ENCODE data around the gene LCN6.
"Not testable (repeated sequence)": the region's sequence is repeated elsewhere in the genome, so short reads cannot be mapped to it uniquely, and the experiment has no call there.

Gene LCN6, protein sequence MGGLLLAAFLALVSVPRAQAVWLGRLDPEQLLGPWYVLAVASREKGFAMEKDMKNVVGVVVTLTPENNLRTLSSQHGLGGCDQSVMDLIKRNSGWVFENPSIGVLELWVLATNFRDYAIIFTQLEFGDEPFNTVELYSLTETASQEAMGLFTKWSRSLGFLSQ

DNA sequence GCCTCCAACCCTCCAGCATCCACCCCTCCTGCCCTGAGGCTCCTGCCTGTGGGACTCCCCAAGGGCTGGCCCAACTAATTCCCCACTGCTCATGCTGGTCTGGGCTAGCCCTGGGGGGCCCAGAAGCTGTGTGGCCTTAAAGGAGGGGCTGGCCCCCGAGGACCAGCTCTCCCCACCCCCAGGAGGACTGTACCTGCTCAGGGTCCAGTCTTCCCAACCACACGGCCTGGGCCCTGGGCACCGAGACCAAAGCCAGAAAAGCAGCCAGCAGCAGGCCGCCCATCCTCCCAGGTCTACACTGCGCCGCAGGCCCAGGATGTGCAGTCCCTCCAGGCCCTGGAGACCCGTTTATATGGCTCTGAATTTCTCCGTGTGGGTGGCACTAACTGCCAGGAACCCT lies at the start of gene LCN6:
TSS of gene LCN6 (minus strand) at position 325 of the 400 bp plus-strand sequence. CDS start at position 283, 42 bp downstream.
- no peak within 1 kb of the TSS for H3K4me3 ChIP-seq (ENCODE audit: low read depth, low read length)

DNA sequence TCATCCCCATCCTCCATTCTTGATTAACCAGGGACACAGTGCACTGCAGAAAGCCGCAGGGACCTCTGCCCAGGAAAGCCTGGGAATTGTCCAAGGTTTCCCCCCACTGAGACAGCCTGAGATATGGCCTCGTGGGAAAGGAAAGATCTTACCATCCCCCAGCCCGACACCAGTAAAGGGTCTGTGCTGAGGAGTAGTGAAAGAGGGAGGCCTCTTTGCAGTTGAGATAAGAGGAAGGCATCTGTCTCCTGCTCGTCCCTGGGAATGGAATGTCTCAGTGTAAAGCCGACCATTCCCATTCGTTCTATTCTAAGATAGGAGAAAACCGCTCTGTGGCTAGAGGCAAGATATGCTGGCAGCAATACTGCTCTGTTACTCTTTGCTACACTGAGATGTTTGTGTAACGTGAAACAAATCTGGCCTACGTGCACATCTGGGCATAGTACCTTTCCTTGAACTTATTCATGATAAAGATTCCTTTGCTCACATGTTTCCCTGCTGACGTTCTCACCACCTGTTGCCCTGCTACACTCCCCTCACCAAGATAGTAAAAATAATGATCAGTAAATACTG lies 48.5 kb upstream of the LCN6 start:
- H3K4me3 ChIP-seq (ENCODE audit: low read depth, low read length), result not testable (repeated sequence)

DNA sequence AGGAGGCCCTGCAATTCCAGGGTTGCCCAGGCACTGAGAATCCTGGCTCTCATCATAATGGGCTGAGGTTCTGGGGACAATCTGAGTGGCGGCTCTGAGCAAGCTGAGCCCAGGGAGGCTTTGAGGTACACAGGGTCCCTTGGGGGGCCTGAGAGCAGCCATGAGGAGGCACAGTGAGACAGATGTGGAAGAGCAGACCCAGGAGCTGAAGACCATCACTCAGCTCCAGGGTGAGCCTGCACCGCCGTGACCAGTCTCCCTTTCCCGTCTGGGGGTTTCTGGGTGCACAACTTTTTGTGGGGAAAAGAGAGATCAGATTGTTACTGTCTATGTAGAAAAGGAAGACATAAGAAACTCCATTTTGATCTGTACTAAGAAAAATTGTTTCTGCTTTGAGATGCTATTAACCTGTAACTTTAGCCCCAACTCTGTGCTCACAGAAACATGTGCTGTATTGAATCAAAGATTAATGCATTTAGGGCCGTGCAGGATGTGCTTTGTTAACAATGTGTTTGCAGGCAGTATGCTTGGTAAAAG lies 48.0 kb upstream of the LCN6 start, which contains the start of gene CCDC183:
TSS of gene CCDC183 (plus strand) at position 101 of the 537 bp plus-strand sequence. CDS start at position 161, 60 bp downstream.
- no peak within 1 kb of the TSS for H3K4me3 ChIP-seq (ENCODE audit: low read depth, low read length)

DNA sequence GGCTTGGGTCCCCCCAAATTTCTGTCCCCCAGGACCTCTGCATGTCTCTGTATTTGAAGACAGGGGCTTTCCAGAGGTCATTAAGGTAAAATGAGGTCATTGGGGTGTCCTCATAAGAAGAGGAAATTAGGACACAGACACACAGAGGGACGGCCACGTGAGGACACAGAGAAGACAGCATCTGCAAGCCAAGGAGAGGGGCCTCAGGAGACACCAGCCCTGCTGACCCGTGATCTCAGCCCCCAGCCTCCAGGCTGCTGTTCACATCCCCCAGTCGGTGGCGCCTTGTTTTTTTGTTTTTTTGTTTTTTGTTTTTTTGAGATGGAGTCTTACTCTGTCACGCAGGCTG lies 46.6 kb upstream of the LCN6 start:
- H3K4me3 ChIP-seq (ENCODE audit: low read depth, low read length), result no peak overlapping the region

DNA sequence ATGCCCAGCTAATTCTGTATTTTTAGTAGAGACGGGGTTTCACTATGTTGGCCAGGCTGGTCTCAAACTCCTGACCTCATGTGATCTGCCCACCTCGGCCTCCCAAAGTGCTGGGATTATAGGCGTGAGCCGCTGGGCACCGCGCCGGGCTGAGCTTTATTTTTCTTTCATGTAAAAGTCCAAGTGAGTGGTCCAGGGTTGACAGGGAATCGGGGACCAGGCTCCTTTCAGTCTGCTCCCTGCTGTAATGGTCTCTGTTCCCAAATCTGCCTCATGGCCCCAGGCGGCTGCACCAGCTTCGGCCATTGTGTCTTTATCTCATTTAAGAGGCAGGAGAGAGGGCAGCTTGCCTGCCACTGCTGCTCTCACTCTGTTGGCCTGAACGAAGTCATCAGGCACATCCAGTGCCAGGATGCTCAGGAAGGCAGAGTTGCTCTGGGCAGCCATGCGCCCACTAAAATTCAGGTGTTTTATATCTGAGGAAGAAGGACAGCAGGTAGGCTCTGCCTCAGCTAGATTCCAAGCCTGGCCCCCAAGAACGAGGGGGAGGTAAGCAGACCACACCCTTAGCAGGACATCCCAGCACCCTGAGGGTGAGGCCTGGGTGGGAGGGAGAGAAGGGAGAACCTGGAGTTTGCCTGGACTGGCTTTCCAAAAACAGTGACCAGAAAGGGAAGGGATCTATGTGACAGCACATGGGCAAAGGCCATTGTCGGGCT lies 46.1 kb upstream of the LCN6 start:
- no peak overlapping the region for H3K4me3 ChIP-seq (ENCODE audit: low read depth, low read length)

DNA sequence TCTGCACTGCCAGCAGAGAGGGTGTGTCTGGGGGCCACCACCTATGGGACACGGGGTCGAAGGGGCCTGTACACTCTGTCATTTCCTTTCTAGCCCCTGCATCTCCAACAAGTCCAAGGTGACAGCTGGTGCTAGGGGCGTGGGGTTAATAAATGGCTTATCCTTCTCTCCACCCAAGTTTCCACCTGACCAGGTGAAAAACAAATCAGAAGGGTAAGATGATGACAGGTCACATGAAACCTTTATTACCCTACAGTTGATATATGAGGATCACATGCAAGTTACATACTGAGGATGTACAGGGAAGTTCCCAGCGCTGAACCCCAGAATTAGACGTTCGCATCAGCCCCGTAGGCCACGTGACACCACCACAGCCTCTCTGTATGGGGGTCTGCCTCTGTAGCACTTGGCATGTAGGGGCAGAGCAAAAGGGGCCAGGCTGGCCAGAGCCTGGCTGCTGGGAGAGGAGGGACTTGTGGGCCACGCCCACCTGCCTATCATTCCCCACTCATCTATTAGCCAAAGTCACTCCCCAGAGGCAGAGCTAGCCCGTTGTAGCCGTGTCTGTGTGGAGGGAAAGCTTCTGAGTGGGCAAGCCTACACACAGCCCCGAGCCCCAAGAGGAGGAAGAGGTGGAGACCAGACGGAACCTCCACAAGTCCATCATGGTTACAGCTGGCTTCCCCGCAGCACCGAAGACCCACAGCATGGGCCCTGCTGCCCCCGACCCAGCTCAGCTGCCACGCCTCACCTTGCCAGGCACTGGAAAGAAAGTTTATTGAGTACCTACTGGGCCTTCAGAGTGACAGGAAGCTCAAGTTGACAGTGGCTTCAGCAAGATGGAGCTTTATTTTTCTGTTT lies 45.0 kb upstream of the LCN6 start:
- H3K4me3 ChIP-seq (ENCODE audit: low read depth, low read length), result no peak overlapping the region

DNA sequence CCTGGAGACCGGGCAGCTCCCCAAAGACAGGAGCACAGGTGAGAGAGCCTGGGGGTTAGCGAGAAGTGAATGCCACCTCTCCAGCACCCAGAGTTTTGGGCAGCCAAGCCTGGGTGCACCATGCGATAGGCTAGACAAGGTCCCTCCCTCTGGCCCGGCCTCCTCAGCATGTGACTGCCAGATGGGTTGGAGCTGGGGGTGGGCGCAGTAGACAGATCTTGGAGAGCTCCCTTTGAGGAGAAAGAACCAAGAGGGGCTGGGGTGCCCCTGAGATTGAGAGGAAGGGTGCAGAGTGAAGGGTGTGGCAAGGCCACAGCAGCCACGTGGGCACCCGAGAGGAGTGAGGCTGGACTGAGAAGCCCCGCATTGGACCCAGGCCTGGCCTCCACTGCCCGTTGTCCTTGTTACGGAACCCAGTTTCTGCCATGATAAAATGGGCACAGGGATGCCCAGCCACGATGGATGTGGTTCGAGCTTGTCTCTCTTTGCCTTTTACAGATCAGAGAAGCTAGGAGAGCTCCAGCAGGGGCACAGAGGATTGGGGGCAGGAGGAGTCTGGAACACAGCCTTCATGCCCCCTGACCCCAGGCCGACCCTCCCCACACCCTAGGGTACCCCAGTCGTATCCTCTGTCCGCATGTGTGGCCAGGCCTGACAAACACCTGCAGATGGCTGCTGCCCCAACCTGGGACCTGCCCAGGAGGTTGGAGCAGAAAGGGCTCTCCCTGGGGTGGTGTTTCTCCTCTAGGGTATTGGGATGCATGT lies 44.2 kb upstream of the LCN6 start:
- H3K4me3 ChIP-seq (ENCODE audit: low read depth, low read length), result no peak overlapping the region

DNA sequence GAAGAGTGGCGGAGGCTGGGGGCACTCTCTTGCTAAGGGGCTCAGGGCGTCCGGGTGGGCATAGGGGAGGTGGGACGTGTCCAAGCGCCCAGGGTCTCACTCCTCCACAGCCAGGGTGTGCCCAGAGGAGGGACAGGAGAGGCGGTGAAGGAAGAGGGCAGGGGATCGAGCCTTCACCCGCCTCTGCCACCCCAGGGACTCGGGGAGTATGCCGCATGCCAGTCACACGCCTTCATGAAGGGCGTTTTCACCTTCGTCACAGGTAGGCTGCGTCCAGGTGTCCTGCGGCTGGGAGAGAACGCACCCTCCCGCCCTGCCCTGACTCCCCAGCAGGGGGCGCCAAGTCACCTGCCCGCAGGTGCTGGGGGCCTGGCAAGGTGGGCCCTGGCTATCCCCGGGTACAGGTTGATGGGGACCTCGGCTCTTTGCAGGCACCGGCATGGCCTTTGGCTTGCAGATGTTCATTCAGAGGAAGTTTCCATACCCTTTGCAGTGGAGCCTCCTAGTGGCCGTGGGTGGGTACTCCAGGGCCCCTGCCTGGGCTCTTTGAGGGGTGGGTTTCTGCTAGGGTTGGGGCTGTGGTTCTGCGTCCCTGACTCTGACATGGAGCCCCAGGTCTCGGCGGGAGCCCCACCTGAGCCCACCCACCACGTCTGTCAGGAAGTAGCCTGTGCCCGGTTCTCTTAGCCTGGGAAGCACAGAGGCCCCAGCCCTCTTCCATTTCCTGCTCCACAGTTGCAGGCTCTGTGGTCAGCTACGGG lies 43.4 kb upstream of the LCN6 start:
- H3K4me3 ChIP-seq (ENCODE audit: low read depth, low read length), result peak overlapping the region; percentile 69

DNA sequence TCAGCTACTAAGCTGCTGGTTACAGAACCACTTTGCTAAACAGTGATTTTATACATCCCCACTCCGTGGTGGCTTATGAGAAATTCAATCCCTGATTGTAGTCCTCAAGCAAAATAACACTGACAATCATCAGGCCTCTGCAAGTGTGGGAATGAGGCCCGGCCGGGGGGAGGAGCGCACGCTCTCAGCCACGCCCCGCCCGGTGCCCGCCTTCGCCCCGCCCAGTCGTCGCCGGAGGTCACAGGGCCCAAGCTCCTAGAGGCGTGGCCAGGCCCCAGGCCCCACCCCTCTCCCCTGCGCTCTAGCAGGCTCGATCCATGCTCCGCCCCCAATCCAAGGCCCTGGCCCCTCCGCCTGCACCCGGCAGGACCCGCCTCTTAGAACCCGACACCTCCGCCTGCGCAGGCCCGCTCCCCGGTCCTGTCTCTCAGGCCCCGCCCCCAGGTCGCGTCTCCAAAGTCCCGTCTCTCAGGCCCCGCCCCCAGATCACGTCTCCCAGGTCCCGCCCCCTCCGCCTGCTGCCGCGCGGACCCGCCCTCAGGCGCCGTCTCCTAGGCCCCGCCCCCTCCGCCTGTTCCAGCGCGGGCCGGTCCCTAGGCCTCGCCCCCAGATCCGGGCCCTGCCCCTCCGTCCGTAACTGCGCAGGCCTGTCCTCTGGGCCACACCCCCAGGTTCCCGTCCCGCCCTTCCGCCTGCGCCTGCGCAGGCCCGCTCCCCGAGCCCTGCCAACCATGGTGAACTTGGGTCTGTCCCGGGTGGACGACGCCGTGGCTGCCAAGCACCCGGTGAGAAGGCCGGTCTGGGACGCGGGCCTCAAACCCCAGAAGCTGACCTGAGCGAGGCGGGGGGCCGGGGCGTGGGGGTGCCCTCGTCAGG lies 42.6 kb upstream of the LCN6 start, which contains the start of gene TMEM141:
TSS of gene TMEM141 (plus strand) at position 705 of the 876 bp plus-strand sequence. CDS start at position 732, 27 bp downstream.
- peak within 1 kb of the TSS; percentile 69 for H3K4me3 ChIP-seq (ENCODE audit: low read depth, low read length)

DNA sequence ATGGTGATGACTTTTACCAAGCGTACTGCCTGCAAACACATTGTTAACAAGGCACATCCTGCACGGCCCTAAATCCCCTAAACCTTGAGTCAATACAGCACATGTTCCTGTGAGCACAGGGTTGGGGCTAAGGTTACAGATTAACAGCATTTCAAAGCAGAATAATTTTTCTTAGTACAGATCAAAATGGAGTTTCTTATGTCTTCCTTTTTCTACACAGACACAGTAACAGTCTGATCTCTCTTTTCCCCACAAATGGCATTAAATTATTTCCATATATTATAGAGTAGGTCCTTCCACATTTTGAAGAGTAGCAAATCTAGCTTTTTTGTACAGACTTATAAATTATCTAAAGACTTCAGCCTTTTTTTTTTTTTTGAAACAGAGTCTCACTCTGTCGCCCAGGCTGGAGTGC lies 41.2 kb upstream of the LCN6 start:
- no peak overlapping the region for H3K4me3 ChIP-seq (ENCODE audit: low read depth, low read length)

DNA sequence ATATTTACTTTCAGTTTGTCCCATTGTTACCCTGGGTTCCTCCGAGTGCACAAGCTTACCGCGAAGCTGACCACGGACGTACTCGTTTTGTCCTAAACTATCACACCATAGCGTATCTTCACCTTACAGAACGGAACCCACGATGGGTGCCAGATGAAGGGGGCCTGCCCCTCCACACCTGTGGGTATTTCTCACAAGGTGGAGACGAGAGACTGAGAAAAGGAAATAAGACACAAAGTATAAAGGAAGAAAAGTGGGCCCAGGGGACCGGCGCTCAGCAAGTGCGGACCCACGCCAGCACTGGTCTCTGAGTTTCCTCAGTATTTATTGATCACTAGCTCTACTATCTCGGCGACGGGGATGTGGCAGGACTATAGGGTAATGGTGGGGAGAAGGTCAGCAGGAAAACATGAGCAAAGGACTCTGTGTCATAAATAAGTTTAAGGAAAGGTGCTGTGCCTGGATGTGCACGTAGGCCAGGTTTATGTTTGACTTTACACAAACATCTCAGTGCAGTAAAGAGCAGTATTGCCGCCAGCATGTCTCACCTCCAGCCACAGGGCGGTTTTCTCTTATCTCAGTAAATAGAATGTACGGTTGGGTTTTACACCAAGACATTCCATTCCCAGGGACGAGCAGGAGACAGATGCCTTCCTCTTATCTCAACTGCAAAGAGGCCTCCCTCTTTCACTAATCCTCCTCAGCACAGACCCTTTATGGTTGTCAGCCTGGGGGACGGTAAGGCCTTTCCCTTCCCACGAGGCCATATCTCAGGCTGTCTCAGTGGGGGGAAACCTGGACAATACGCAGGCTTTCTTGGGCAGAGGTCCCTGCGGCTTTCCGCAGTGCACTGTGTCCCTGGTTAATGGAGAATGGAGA lies 40.6 kb upstream of the LCN6 start:
- H3K4me3 ChIP-seq (ENCODE audit: low read depth, low read length), result not testable (repeated sequence)

DNA sequence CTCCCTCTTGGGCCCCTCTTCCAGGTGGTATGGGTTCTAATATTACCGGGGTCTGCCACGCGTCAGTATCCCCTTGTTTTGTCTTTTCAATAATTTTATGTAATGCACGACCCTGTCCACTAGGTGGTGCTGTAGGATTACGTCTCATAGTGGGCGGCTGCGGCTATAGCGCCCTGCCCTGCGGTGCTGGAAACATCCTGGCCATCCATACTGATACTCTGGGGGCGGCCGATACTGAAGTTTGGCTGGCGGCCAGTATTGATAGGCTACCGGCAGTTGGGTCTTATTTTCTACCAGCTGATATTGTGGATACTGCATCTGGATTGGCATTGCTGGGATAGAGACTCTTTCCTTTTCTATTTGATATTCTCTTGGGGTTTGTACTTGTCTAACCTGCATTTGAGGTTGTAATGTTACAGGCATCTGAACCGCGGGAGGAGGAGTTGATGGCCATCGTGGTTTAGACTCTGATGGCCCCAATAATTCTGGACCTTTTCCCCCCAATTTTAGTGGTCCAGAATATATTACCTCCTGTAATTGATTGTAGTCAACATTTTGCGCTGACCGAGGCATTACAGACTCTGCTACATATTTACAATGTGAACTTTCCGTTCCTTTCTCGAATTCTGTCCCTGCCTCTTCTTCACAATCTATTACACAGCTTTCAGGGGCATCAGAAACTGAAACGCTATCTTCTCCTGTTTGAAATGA lies 39.5 kb upstream of the LCN6 start:
- no peak overlapping the region for H3K4me3 ChIP-seq (ENCODE audit: low read depth, low read length)

DNA sequence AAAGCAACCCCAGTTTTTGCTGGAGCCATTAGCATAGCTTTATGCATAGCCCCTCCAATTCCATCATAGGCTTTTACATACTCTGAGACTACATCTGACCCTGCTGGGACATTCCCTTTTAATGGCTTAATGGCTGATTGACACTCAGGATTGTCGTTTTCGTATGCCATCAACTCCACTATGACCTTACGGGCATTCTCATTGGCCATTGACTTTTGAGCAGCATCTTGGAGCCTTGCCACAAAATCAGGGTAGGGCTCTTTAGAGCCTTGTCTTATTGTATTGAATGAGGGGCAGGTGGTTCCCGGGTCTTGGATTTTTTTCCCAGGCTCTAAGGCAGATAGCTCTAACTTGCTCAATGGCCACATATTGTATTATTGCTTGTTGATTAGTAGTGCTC lies 38.7 kb upstream of the LCN6 start:
- H3K4me3 ChIP-seq (ENCODE audit: low read depth, low read length), result not testable (repeated sequence)

DNA sequence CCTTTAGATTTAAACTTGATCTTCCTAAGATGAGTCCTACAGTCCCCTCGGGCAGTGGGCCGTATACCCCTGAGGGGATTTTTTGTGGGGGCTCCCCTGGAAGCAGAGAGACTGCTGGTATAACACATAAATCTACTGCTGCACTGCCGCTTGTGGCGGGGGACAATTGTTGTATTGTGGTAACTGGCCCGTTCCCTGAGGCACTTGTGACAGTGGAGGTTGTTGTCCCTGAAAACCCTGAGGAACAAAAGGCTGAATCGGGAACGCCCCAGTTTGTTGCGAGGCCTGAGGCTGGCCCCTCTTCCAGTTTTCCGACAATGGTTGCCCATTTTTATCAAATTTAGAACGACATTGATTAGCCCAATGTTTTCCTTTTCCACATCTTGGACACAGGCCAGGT lies 38.1 kb upstream of the LCN6 start:
- no peak overlapping the region for H3K4me3 ChIP-seq (ENCODE audit: low read depth, low read length)

DNA sequence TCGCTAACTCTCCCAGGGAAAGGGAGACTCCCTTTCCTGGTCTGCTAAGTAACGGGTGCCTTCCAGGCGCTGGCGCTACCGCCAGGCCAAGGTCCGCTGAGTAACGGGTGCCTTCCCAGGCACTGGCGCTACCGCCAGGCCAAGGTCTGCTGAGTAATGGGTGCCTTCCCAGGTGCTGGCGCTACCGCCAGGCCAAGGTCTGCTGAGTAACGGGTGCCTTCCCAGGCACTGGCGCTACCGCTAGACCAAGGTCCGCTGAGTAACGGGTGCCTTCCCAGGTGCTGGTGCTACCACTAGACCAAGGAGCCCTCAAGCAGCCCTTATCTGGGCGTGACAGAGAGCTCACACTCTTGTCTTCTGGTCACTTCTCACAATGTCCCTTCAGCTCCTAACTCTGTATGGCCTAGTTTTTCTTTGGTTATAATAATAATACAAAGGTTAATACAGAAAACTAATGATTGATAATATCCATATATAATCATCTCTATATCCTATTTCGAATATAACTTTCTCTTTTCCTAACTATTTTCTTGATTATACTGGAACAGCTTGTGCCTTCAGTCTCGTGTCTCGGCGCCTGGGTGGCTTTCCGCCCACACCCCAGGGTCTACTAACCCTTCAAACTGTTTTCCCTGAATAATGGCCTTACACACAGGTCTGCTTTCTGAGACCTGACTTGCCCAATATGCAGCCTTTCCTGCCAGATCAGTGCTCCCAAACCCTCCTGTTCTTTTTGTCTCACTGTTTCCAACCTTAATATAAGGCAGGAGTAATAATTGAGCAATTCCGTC lies 37.4 kb upstream of the LCN6 start:
- H3K4me3 ChIP-seq (ENCODE audit: low read depth, low read length), result not testable (repeated sequence)

DNA sequence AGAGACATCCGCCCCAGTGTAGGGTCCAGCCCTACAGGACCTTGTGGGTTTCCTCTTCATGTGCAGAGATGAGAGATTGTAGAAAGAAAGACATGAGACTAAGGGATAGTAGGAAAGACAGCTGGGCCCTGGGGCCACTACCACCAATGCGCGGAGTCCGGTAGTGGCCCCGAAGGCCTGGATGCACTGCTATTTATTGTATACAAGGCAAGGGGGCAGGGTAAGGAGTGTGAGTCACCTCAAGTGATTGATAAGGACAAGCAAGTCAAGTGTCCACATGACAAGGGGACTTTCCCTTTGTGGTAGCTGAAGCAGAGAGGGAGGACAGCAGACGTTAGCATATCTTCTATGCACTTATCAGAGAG lies 36.7 kb upstream of the LCN6 start:
- H3K4me3 ChIP-seq (ENCODE audit: low read depth, low read length), result no peak overlapping the region

Measured in iPS-11a (cell line).